Measurements from ENCODE around the gene MORN3.
A peak's percentile ranks its signal among the peaks of the same experiment; 100 is the strongest.
"Not testable (repeated sequence)": the region's sequence is repeated elsewhere in the genome, so short reads cannot be mapped to it uniquely, and the experiment has no call there.

The MORN3 gene

DNA sequence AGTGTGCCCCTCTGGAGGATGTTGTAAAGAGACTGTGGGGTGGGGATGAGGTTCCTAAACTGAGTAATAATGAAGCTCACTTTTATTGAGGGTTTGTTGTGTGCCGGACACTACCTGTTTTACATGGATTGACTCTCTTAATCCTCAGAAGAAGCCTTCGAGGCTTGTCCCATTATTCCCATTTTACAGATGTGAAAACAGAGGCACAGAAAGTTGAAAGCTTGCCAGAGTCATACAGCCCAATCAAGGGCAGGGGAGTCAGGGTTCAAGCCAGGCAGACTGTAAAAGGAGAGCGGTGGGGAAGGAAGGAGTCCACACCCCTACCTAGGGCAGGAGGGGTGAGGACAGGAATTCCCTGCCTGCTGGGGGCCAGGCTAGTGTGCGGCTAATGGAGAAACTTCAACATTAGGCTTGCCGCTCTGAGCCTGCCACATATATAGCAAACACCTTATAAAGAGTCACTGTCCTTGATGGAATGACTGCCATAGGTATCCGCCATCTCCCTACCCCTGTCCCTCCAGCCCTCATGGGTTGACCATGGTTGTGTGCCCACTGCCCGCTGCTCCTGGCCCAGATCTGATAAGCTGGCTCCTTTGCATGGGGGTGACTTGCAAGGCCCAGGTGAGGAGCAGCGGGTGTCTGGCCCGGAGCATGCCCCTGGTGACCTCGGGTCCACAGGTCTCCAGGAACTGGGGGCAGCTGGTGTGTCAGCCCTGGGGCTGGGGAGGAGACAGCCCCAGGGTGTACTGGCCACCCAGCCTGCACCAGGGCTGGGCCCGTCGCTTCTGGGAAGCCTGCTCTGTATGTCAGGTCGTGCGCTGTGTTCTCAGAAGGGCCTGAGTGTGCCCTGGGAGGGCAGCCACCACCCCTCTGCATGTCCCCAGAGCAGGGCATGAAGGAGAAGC lies 30.9 kb downstream of the MORN3 start:
- DNase-seq (ENCODE audit: low read depth in 2 of 2) = no peak

DNA sequence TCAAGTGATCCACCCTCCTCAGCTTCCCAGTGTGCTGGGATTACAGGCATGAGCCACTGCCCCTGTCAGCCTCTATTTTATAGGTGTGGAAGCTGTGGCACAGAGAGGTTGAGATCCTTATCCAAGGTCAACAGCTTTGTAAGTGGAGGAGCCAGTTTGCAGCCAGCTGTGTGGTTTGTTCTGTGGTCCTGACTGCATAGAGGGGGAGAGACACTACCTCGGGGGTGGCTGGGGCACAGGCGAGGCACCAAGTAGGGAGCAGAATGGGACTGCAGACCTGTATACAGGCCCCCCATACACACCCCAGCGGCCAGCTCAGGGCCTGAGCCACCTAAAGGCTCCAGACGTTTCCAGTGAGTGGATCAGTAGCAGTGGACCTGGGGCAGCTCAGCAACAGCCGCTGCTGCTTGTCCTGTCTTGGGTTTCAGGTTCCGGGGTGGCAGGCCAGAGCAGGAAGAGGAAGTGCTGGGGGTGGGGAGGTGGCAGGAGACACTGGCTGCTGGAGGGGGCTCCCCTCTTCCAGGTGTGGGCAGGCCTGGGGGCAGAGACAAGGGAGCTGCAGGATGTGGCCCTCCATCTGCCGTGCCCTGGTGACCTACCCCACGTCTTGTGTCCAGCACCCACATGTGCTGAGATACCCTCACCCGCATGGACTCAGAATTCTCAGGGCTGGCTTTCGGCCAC lies 32.1 kb downstream of the MORN3 start:
- DNase-seq (ENCODE audit: low read depth in 2 of 2) = no peak

DNA sequence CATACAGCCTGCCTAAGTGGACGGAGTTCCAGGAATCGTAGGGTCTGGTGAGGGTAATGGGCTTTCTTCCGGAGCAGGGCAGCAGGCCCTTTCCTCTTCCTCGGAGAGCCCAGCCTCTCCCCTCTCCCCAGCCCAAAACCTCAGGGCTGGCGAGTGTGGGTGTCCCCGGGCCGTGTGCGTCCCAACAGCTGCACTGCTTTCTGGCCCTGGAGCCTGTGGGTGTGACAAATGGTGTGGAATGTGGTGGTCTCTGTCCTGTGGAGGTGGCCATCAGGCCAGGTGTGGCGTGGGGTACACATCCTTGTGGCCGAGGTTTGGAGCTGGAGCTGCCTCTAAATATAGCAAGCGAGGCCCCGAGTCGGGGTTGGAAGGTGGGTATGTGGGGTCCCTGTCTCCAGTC lies 34.6 kb downstream of the MORN3 start:
- DNase-seq (ENCODE audit: low read depth in 2 of 2) = no peak

DNA sequence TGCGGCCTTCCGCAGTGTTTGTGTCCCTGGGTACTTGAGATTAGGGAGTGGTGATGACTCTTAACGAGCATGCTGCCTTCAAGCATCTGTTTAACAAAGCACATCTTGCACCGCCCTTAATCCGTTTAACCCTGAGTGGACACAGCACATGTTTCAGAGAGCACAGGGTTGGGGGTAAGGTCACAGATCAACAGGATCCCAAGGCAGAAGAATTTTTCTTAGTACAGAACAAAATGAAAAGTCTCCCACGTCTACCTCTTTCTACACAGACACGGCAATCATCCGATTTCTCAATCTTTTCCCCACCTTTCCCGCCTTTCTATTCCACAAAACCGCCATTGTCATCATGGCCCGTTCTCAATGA lies 35.6 kb downstream of the MORN3 start:
- DNase-seq (ENCODE audit: low read depth in 2 of 2) = not testable (repeated sequence)

DNA sequence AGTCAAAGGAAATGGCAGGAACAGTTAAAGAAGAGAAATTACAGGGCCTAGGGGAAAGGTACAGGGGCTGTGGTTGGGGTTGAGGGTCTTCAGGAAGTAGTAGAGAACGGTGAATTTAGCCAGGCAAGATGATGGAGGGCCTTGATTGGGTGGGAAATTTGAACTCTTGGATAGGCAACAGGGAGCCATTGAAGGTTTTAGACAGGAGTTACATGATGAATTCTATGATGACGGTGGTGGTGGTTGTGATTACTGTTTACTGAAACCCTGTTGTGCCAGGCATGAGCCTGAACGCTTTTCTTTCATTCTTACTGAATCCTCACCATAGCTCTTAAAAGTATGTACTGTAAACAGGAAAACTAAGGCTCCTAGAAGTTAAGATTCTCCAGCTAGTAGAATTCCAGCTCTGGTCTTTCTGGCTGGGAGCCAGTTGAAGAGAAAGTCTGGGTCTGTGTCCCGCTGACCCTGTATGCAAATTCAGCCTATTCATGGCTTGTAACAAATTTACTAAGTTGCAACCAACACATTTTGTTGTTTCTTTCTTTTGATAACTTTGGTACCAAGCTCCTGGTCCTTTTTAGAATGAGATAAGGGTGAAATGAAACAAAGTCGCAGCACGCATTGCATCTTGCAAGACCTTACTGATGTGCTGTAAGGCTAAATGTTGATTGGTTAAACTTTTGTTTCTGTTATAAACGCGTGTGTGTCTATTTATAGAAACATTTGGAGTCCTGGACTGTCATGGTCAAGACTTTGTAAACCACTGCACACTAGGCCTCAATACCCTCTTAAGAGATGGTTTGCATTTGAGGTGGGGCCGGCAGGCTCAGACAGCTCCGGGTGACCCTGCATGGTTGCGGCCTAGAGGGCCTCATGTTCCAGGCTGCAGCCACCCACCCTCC lies 37.1 kb downstream of the MORN3 start:
- no peak for DNase-seq (ENCODE audit: low read depth in 2 of 2)

DNA sequence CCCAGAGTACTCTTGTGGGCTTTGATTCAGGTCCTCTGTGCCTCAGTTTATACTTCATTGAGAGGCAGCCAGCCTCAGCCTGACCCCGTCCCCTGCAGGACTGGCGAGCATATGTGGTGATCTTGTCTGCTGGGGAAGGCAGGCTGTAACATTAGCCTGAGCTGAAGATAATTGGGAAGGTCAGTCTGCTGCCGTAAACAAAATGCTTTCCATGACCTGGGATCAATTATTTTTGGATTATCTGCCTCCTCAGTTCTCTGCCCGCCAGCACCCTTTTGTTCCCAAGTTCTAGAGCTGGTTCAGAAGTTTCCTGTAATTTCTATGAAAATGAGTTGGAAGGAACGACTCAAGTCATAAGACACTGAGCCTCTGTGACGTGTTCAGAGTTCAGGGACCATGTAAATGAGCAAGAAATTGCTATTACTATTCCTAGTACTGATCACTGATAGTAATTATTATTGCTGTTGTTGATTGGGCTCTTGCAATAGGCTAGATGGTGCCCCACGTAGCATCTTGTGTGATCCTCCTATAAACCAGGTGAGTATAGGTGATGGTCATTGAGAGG lies 38.6 kb downstream of the MORN3 start:
- DNase-seq (ENCODE audit: low read depth in 2 of 2) = no peak

DNA sequence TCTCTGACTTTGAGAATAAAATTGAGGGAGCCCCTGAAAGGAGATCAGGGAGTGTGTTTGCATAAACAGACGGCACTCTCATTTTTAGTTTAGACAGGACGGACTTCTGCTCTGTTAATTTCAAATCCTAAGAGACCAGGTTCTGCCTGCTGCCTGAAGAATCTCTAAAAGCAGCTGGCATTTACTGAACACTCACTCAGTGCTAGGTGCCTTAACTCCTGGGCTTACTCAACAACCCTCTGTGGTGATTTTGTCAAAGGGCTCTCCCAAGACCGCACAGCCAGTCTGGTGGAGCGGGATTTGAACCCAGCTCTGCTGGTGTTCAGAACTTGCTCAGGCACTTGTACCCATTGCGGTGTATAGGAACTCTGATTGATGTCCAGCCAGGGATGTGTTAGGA lies 40.9 kb downstream of the MORN3 start:
- DNase-seq (ENCODE audit: low read depth in 2 of 2) = no peak

DNA sequence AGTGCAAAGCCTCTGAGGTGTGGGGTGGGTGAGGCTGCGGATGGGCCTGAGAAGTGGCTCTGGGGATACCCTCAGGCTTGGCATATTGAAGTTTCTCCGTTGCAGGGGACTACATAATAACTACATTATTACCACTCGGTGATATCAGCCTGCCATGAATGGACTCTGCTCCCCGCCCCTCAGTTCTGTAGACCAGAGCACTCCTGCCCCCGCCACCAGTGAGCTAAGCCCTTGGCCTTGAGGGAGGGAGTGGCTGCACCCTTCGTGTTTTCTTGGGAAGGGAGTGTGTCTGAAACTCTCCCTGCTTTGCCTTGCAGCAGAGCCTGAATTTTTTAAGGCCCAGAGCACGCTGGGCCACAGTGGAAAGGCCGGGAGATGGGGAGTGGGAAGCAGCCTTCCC lies 41.4 kb downstream of the MORN3 start:
- DNase-seq (ENCODE audit: low read depth in 2 of 2) = no peak

DNA sequence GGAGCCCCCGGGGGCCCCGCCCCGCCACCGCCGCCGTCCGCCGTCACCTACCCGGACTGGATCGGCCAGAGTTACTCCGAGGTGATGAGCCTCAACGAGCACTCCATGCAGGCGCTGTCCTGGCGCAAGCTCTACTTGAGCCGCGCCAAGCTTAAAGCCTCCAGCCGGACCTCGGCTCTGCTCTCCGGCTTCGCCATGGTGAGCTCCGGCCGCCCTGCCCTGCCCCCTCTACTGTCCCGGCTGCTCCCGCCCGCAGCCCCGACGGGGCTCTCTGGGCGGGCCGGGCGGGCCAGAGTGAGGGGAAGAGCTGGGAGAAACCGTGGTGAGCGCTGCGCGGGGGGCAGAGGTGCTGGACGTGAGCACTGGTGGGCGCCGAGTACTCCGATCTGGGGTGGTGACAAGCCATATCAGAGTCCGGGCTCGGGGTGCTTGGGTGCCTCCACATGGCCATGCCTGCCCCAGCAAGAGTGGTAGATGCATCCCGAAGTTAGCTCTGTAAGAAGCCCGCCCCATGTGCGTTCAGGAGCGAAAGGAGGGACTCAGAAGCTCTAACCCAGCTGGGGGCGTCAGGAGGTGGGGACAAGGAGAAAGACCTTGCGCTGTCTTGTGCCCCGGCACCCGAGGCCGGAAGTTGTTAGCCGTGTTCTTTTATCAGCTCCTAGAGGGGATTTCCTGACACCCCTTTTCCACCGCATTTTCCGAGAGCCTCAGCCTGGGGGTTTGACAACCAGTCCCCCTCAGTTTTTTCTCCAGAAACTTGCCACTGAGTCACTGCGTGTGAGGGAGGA lies 42.4 kb downstream of the MORN3 start:
- DNase-seq (ENCODE audit: low read depth in 2 of 2) = peak; percentile 20 to 23

DNA sequence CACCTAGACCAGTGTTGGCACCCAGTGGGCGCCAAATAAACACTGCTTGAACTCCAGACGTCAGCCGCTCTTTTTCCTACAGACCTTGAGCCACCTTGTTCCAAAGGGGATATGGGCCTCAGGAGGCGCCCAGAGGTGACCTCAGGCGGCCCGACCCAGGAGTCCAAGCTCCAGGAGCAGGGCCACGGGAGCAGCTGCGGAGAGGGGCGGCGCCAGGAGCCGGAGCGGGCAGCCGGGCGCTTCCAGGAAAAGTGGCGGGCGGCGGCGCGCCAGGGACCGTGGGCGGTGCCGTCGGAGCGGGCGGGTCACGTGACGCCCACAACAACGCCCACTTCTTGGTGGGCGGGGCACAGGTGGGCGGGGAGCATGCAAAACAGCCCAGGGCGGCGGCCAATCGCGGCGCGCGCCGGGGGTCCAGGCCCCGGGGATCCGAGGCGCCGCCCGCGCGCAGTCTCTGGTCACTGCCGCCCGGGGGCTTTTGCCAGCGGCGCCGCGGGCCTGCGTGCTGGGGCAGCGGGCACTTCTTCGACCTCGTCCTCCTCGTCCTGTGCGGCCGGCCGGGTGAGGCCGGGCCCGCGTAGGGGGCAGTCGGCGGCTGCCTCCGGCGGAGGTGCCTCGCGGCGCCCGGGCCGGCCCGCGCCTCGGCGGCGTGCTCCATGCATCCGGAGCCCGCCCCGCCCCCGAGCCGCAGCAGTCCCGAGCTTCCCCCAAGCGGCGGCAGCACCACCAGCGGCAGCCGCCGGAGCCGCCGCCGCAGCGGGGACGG lies 43.2 kb downstream of the MORN3 start, which contains the start of gene ORAI1:
TSS of gene ORAI1 (plus strand) at position 444 of the 766 bp plus-strand sequence.
- DNase-seq (ENCODE audit: low read depth in 2 of 2) = peak; percentile 87 to 90

DNA sequence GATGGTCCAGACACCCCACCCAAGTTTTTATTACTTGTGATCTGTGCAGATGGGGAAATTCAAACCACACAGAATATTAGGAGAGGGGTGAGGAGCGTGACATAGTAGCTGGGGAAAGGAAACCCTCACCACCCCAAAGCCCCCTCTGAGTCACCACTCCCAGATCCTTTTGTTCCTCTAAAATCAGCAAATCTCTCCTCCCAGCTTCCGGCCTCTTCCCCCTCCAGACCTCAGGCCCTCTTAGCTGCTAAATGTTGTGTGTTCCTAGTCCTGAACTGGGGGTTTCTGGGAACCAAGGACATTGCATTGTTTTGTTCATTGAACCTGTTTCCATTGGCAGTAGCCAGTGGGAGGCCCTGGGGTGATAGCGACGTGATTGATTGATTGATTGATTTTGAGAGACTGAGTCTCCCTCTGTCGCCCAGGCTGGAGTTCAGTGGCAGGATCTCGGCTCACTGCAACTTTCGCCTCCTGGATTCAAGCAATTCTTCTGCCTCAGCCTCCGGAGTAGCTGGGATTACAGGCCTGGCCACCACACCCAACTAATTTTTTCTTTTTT lies 49.0 kb downstream of the MORN3 start:
- DNase-seq (ENCODE audit: low read depth in 2 of 2) = no peak

DNA sequence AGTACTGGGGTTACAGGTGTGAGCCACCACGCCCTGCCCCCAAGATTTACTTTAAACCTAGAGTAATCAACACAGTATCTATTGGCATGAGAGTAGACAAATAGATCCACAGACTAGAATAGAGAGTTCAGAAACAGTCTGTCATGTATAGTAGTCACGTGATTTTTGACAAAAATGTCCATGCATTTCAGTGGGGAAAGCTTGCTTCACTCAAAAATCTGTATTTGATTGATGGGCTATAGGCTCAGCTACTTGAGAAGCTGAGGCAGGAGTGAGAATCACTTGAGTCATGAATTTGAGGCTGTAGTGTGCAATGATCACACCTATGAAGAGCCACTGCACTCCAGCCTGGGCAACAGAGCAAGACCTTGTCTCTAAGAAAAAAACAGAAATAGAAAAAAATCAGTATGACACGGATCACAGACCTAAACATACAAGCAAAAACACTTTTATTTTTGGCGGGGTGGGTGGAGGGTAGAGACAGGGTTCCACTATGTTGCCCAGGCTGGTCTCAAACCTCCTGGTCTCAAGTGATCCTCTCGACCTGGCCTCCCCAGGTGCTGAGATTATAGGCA lies 50.7 kb downstream of the MORN3 start:
- no peak for DNase-seq (ENCODE audit: low read depth in 2 of 2)

DNA sequence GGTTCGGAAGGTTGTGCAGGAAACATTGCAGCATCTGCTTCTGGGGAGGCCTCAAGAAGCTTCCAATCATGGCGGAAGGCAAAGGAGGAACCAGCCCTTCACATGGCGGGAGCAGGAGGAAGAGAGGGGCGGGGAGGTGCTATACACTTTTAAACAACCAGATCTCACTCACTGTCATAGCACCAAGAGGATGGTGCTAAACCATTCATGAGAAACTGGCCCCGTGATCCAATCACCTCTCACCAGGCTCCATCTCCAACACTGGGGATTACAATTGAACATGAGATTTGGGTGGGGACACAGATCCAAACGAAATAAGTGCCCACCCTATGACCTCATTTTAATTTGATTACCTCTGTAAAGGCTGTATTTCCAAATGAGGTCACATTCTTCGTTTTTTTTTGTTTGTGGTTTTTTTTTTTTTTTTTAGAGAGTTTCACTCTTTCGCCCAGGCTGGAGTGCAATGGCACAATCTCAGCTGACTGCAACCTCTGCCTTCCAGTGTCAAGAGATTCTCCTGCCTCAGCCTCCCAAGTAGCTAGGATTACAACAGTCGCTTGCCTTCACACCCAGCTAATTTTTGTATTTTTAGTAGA lies 54.5 kb downstream of the MORN3 start:
- DNase-seq (ENCODE audit: low read depth in 2 of 2) = no peak

DNA sequence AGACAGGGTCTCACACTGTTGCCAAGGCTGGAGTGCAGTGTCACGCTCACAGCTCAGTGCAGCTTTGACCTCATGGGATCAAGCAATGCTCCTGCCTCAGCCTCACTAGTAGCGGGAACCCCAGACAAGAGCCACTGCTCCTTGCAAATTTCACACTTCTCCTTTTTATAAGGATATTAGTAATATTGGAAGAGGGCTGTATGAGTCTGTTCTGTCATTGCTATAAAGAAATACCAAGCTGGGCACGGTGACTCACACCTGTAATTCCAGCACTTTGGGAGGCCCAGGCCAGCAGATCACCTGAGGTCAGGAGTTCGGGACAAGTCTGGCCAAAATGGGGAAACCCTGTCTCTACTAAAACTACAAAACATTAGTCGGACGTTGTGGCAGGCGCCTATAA lies 56.0 kb downstream of the MORN3 start:
- no peak for DNase-seq (ENCODE audit: low read depth in 2 of 2)

DNA sequence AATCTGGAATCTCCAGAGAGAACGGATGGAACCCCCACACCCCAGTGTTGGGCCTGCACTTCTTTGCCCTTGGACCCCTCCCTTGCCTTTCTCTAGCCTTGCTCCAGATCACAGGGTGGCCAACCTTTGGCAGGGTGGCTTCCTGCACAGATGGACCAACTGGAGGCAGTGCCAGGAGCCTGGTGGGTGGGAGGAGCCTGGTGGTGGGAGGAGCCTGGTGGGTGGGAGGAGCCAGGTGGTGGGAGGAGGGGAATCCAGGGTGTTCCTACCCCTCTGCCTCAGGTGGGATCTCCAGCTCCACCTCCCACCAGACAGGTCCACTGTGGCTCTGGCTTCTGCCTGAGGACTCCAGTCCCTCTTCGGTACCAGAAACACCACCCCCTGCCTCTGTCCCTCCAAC lies 58.1 kb downstream of the MORN3 start:
- DNase-seq (ENCODE audit: low read depth in 2 of 2) = no peak

DNA sequence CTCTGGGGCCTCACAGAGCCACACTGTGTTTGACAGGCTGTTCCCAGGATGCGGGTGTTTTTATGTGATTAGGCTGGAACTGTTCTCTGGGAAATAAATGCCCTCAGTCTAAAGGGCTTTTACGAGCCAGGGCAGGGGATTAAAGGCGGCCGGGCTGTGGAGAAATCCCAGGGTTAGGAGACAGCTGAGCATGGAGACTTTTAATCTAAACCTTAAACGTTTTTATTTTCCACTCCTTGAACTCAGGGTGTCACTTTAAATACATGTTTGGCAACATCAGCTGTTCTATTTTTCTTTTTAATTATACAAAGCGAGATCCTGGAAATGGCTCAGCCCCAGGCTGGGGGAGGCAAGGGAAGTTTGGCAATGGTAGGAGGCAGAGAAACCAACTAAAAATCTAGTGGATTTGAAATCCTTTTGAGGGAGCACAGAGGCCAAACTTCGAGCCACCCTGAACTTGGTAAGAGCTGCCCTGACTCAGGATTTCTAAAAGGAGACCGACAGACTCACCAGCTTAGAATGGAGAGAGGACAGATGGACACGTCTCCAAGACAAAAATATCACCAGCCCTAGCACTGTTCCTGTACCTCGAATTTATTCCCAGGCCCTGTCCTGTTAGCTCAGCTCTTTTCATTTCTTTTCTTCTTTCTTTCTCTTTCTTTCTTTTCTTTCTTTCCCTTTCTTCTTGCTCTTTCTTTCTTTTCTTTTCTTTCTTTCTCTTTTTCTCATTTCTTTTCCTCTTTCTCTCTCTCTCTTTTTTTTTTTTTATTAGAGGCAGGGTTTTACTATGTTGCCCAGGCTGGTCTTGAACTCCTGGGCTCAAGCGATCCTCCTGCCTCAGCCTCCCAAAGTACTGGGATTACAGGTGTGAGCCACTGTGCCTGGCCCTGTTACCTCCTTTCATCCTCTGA lies 59.0 kb downstream of the MORN3 start:
- no peak for DNase-seq (ENCODE audit: low read depth in 2 of 2)

DNA sequence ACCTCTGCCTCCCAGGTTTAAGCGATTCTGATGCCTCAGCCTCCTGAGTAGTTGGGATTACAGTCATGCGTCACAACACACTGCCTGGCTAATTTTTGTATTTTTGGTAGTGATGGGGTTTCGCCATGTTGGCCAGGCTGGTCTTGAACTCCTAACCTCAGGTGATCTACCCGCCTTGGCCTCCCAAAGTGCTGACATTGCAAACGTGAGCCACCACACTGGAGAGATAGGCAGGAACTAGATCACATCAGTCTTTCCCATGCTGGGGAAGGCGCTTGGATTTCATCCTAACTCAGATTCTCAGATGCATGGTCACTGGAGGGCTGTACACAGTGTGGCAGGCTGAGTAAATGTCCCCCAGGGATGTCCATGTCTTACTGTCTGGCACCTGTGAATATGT lies 61.2 kb downstream of the MORN3 start:
- no peak for DNase-seq (ENCODE audit: low read depth in 2 of 2)

DNA sequence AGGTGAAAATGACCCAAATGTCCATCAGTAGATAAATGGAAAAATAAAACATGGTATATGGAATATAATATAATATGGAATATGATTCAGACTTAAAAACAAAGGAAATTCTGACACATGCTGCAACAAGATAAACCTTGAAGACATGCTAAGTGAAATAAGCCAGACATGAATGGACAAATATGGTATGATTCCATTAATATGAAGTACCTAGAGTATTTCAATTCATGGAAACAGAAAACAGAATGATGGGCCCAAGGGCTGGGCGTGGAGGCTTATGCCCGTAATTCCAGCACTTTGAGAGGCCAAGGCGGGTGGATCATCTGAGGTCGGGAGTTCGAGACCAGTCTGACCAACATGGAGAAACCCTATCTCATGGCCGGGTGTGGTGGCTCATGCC lies 65.9 kb downstream of the MORN3 start:
- DNase-seq (ENCODE audit: low read depth in 2 of 2) = no peak

Data from fibroblast of skin of left quadriceps (primary cell).